ENCODE data around the gene NTMT2. TPM values are rescaled to one million over a fixed set of nuclear protein-coding genes. Genes with fewer than 3 reads are reported as not detected.

The NTMT2 gene
- total RNA-seq, 1 experiment from 2014 or later = not detected

DNA sequence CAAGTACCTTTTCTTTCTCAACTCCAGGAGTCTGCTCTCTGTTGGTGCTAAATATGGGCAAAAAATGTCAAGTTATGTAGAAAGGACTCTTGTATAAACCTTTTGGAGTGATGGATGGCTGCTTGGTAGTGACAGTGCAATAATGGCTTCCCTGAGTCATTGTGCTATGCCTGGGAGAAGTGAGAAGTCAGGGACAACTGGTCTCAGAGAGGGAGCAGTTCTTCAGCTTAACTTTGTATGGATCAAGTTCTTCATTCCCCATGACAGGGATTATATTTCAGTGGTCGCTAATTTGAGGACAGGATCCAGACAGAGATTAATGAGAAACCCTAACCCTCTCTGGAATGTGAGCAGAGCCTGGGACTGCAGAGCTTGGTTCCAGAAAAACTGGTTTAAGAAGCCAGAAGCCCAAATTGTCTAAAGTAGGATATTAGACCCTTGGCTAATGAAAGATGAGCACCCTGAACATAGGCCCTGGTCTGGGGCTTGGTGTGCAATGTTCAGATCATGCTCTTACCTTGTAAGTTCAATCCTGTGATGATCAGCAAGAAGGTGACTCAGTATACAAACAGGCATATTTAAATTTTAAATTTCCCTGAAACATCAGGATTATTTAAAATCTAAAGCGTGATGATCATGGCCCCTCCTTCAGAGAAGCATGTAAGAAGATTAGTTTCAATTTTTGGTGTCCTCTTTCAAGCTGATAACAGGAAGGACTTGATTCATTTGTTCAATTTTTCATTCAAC is 50.9 kb downstream of the NTMT2 start:
- H3K9me3 ChIP-seq (ENCODE audit: insufficient read depth, low read depth) = no peaks in the 10 kb centered on the region
- intact Hi-C loops (cut with micrococcal nuclease; ENCODE audit: unreplicated experiment) = no loop called here
- DNase-seq = no peak
- no peaks in the 10 kb centered on the region for H3K4me1 ChIP-seq (replicated peaks; ENCODE audit: insufficient read depth)
- H2AFZ ChIP-seq = no peak overlapping the region
- no peak overlapping the region for H3K4me2 ChIP-seq
- no peaks in the 10 kb centered on the region for H3K79me2 ChIP-seq (ENCODE audit: low read depth)
- no peak overlapping the region for H3K4me3 ChIP-seq
- CTCF ChIA-PET = no interaction called here
- TF ChIP-seq EZH2 (IDR thresholded peaks at IDR 0.05; ENCODE audit: low read depth) (no peak), CTCF (conservative IDR thresholded peaks at IDR 0.05) (no peak)
- no peaks in the 10 kb centered on the region for H3K36me3 ChIP-seq (ENCODE audit: low read depth)
- no peaks in the 10 kb centered on the region for H3F3A ChIP-seq (ENCODE audit: insufficient read depth, low read depth)
- 0 out of 2 replicates have a peak, but pooled peaks cover 4% of the 10 kb centered on the region for H3K27me3 ChIP-seq (ENCODE audit: insufficient read depth, low read depth)
- H3K9me2 ChIP-seq (ENCODE audit: insufficient read depth) = no peaks in the 10 kb centered on the region
- BruUV-seq (replicated peaks) = no TSS peak
- H4K20me1 ChIP-seq (ENCODE audit: insufficient read depth) = no peaks in the 10 kb centered on the region
- POLR2A ChIA-PET (ENCODE audit: unreplicated experiment) = no interaction called here
- H3K27ac ChIP-seq = no peak overlapping the region

DNA sequence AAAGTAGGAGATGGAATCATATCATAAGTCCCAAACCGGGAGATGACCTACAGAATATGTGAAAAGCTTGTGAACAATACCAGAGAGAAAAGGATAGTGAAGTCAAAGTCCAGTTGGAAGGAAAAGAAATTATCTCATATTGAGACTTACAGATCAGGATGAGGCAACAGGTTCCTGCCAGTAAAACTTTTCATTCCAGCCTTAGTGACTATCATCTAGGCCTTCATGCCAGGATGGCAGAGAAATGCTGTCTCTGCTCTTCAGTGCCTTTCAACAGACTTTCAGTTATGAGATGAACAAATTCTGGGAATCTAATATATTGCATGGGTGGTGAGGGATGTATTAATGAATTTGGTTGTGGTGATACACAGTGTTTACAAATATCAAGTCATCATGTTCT is 52.3 kb downstream of the NTMT2 start:
- Histone ChIP-seq H3K9me3 (ENCODE audit: insufficient read depth, low read depth) (no peaks in the 10 kb centered on the region), H3K9me2 (ENCODE audit: insufficient read depth) (no peaks in the 10 kb centered on the region), H3K4me3 (no peak overlapping the region), H2AFZ (no peak overlapping the region), H3K4me1 (replicated peaks; ENCODE audit: insufficient read depth) (no peaks in the 10 kb centered on the region), H3F3A (ENCODE audit: insufficient read depth, low read depth) (no peaks in the 10 kb centered on the region), H3K27ac (no peak overlapping the region), H4K20me1 (ENCODE audit: insufficient read depth) (no peaks in the 10 kb centered on the region), H3K27me3 (ENCODE audit: insufficient read depth, low read depth) (0 out of 2 replicates have a peak, but pooled peaks cover 4% of the 10 kb centered on the region), H3K4me2 (no peak overlapping the region), H3K36me3 (ENCODE audit: low read depth) (no peaks in the 10 kb centered on the region), H3K79me2 (ENCODE audit: low read depth) (no peaks in the 10 kb centered on the region)
- POLR2A ChIA-PET (ENCODE audit: unreplicated experiment) = no interaction called here
- DNase-seq = no peak
- no TSS peak for BruUV-seq (replicated peaks)
- TF ChIP-seq EZH2 (IDR thresholded peaks at IDR 0.05; ENCODE audit: low read depth) (no peak), CTCF (conservative IDR thresholded peaks at IDR 0.05) (no peak)
- CTCF ChIA-PET = no interaction called here
- intact Hi-C loops (cut with micrococcal nuclease; ENCODE audit: unreplicated experiment) = no loop called here

DNA sequence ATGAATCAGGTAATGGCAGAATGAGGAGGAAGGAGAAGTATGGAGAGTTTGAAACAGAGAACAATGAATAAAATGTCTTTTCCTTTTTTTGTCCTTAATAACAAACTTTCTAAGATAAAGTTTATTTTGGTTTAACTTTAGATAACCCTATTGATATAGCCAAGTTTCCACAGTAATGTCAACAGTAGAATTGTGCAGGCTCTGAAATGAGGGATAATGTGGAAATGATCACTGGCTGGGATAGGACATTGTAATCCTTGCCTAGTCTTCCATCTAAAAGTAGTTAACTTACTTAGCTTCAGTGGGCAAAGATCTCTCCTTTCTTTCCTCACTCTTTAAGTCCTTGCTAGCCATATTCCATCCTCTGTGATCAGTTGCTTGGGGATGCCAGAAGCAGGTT is 52.8 kb downstream of the NTMT2 start:
- ChIA-PET POLR2A (ENCODE audit: unreplicated experiment) (no interaction called here), CTCF (no interaction called here)
- H3K9me2 ChIP-seq (ENCODE audit: insufficient read depth) = no peaks in the 10 kb centered on the region
- no peak overlapping the region for H2AFZ ChIP-seq
- no peaks in the 10 kb centered on the region for H4K20me1 ChIP-seq (ENCODE audit: insufficient read depth)
- no peaks in the 10 kb centered on the region for H3K9me3 ChIP-seq (ENCODE audit: insufficient read depth, low read depth)
- BruUV-seq (replicated peaks) = no TSS peak
- intact Hi-C loops (cut with micrococcal nuclease; ENCODE audit: unreplicated experiment) = no loop called here
- no peaks in the 10 kb centered on the region for H3F3A ChIP-seq (ENCODE audit: insufficient read depth, low read depth)
- H3K4me3 ChIP-seq = no peak overlapping the region
- H3K27ac ChIP-seq = no peak overlapping the region
- TF ChIP-seq EZH2 (IDR thresholded peaks at IDR 0.05; ENCODE audit: low read depth) (no peak), CTCF (conservative IDR thresholded peaks at IDR 0.05) (no peak)
- no peaks in the 10 kb centered on the region for H3K36me3 ChIP-seq (ENCODE audit: low read depth)
- no peaks in the 10 kb centered on the region for H3K79me2 ChIP-seq (ENCODE audit: low read depth)
- H3K4me1 ChIP-seq (replicated peaks; ENCODE audit: insufficient read depth) = no peaks in the 10 kb centered on the region
- H3K27me3 ChIP-seq (ENCODE audit: insufficient read depth, low read depth) = 0 out of 2 replicates have a peak, but pooled peaks cover 3% of the 10 kb centered on the region
- no peak for DNase-seq
- H3K4me2 ChIP-seq = no peak overlapping the region

All from PC-9 (cell line).